Parathyroid adenoma (tissue), 2 donors: Measurements from ENCODE around the gene ALPG.

Experiments
- H2AFZ ChIP-seq: fragments of 300-600 bp; sonication (generic); one replicate; pipeline ENCODE4 v1.7.0; 2017; ENCODE audit warnings: antibody characterized with exemption, mild to moderate bottlenecking
- H3K27ac ChIP-seq: fragments of 300-600 bp; sonication (generic); one replicate; pipeline ENCODE4 v1.7.0; 2017
- H3K27me3 ChIP-seq: fragments of 300-600 bp; sonication (generic); one replicate; pipeline ENCODE4 v1.7.0; 2017; ENCODE audit warnings: low read length; ENCODE audit not compliant: control insufficient read depth, insufficient read depth
- H3K36me3 ChIP-seq: fragments of 300-600 bp; sonication (generic); one replicate; pipeline ENCODE4 v1.7.0; 2017; ENCODE audit warnings: low read length; ENCODE audit not compliant: control insufficient read depth, insufficient read depth
- H3K4me1 ChIP-seq: fragments of 300-600 bp; sonication (generic); one replicate; pipeline ENCODE4 v1.7.0; 2017; ENCODE audit warnings: control low read depth
- H3K4me2 ChIP-seq: fragments of 300-600 bp; sonication (generic); one replicate; pipeline ENCODE4 v1.7.0; 2017; ENCODE audit warnings: low read length
- H3K4me3 ChIP-seq: fragments of 300-600 bp; sonication (generic); one replicate; pipeline ENCODE4 v1.7.0; 2017; ENCODE audit warnings: low read depth, low read length
- H3K79me2 ChIP-seq: fragments of 300-600 bp; sonication (generic); one replicate; pipeline ENCODE4 v1.7.0; 2017; ENCODE audit warnings: control low read depth
- H3K9ac ChIP-seq: fragments of 300-600 bp; sonication (generic); one replicate; pipeline ENCODE4 v1.7.0; 2017; ENCODE audit warnings: mild to moderate bottlenecking
- H3K9me3 ChIP-seq: fragments of 300-600 bp; sonication (generic); one replicate; pipeline ENCODE4 v1.7.0; 2017; ENCODE audit warnings: low read length; ENCODE audit not compliant: control insufficient read depth
- TF ChIP-seq, protein P1 (sequence below): fragments of 300-600 bp; sonication (generic); IDR thresholded peaks from one replicate; pipeline ENCODE4 v1.7.0; 2017; ENCODE audit warnings: antibody characterized with exemption, mild to moderate bottlenecking
- donor health status: primary hyperparathyroidism.

Gene ALPG

DNA sequence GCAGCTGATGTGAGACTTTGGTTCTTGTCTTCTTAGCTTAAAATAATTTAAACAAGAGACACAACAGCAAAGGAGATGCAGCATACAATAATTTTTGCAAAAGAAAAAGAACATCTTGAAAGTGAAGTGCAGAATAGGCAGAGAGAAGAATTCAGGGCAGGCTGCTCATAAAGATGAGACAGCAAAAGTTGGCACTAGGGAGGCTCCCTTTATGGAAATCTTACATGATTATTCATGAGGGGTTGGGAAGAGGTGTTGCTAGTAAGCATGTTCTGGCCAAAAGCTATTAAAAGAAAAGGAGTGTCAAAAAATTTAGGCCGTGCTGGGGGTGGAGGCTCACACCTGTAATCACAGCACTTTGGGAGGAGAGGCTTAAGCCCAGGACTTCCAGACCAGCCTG lies 32.3 kb upstream of the ALPG start:
- Histone ChIP-seq H3K9me3 (no peaks in the 10 kb centered on the region), H3K4me3 (no peak overlapping the region), H3K79me2 (no peaks in the 10 kb centered on the region), H3K4me1 (no peaks in the 10 kb centered on the region), H3K27ac (no peak overlapping the region), H3K4me2 (no peak overlapping the region), H3K36me3 (no peaks in the 10 kb centered on the region), H3K27me3 (no peaks in the 10 kb centered on the region), H3K9ac (no peak overlapping the region), H2AFZ (no peak overlapping the region)
- TF ChIP-seq, protein P1, sequence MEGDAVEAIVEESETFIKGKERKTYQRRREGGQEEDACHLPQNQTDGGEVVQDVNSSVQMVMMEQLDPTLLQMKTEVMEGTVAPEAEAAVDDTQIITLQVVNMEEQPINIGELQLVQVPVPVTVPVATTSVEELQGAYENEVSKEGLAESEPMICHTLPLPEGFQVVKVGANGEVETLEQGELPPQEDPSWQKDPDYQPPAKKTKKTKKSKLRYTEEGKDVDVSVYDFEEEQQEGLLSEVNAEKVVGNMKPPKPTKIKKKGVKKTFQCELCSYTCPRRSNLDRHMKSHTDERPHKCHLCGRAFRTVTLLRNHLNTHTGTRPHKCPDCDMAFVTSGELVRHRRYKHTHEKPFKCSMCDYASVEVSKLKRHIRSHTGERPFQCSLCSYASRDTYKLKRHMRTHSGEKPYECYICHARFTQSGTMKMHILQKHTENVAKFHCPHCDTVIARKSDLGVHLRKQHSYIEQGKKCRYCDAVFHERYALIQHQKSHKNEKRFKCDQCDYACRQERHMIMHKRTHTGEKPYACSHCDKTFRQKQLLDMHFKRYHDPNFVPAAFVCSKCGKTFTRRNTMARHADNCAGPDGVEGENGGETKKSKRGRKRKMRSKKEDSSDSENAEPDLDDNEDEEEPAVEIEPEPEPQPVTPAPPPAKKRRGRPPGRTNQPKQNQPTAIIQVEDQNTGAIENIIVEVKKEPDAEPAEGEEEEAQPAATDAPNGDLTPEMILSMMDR, result no peak

DNA sequence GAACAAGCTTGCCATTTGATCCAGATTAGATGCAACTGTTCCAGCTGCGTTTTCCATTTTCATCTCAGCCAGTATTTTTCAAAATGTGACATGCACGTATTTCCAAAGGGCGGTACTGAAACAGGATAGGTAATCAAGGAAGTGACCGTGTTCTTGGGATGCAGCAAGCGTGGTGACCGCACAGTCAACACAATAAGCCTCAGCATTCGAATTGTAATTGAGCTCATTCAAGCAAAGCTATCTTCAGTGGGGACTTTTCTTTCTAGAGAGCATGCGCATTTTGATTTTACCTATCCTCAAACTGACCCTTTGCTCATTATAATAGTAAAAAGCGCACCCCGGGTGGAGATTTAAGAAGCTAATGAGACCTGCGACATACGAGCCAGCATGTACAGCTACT lies 31.5 kb upstream of the ALPG start:
- Histone ChIP-seq H2AFZ (no peak overlapping the region), H3K4me1 (no peaks in the 10 kb centered on the region), H3K4me2 (no peak overlapping the region), H3K4me3 (no peak overlapping the region), H3K9ac (no peak overlapping the region), H3K27me3 (no peaks in the 10 kb centered on the region), H3K27ac (no peak overlapping the region), H3K9me3 (no peaks in the 10 kb centered on the region), H3K36me3 (no peaks in the 10 kb centered on the region), H3K79me2 (no peaks in the 10 kb centered on the region)
- TF ChIP-seq, protein P1, result no peak

DNA sequence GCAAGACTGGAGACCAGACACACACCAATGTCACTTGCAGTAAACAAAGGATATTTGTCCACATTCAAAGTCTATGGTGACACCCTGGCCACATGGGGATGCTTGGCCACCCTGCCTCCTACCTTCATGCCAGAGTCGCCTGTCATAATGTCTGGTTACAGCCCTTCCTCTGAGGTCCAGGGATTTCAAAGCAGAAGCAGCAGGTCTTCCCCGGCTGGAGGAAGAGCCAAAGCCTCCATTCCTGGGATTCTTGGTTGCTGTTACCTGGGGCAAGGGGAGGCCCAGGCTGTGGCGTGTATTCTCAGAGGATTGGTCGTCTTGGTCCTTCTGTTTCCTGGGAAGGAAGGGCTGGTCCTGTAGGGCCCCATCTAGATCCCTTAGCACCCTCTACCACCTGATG lies 30.4 kb upstream of the ALPG start:
- no peaks in the 10 kb centered on the region for H3K27me3 ChIP-seq
- no peak overlapping the region for H3K9ac ChIP-seq
- H3K36me3 ChIP-seq, result no peaks in the 10 kb centered on the region
- no peak overlapping the region for H3K4me2 ChIP-seq
- no peaks in the 10 kb centered on the region for H3K4me1 ChIP-seq
- no peak overlapping the region for H3K27ac ChIP-seq
- H3K9me3 ChIP-seq, result no peaks in the 10 kb centered on the region
- H2AFZ ChIP-seq, result no peak overlapping the region
- H3K79me2 ChIP-seq, result no peaks in the 10 kb centered on the region
- TF ChIP-seq, protein P1, result no peak
- H3K4me3 ChIP-seq, result no peak overlapping the region

DNA sequence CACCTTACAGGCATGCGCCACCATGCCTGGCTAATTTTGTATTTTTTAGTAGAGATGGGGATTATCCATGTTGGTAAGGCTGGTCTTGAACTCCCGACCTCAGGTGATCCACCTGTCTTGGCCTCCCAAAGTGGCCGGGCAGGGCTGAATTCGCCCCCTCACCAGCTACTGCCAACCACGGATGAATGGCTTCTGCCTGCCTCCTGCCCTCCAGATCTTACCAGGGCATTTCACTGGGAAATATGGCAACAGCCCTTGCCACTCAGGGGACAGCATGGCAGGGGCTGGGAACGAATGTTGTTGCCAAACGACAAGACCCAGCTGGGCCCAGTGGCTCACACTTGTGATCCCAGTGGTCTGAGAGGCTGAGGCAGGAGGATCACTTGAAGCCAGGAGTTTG lies 29.9 kb upstream of the ALPG start:
- Histone ChIP-seq H2AFZ (no peak overlapping the region), H3K79me2 (no peaks in the 10 kb centered on the region), H3K27me3 (no peaks in the 10 kb centered on the region), H3K36me3 (no peaks in the 10 kb centered on the region), H3K4me2 (no peak overlapping the region), H3K27ac (no peak overlapping the region), H3K9me3 (no peaks in the 10 kb centered on the region), H3K4me3 (no peak overlapping the region), H3K4me1 (no peaks in the 10 kb centered on the region), H3K9ac (no peak overlapping the region)
- TF ChIP-seq, protein P1, result no peak

DNA sequence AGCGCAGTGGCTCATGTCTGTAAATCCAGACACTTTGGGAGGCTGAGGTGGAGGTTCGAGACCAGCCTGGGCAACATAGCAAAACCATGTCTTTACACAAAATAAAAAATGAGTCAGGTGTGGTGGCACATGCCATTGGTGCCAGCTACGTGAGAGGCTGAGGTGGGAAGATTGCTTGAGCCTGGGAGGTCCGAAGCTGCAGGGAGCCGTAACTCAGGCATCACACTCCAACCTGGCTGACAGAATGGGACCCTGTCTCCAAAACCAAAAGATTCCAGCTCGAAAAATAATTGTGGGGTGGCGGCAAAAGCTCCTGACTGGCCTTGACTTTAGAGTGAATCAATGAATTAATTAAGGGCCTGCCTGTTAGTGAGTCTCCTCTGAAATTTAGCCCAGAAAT lies 29.3 kb upstream of the ALPG start:
- TF ChIP-seq, protein P1, result no peak
- H3K79me2 ChIP-seq, result no peaks in the 10 kb centered on the region

More for the DNA sequence above, 29.3 kb upstream of the ALPG start:
- Histone ChIP-seq H3K4me2 (no peak overlapping the region), H3K4me3 (no peak overlapping the region), H3K27me3 (peaks cover 3% of the 10 kb centered on the region), H3K36me3 (no peaks in the 10 kb centered on the region), H3K4me1 (no peaks in the 10 kb centered on the region), H2AFZ (no peak overlapping the region), H3K9me3 (no peaks in the 10 kb centered on the region), H3K27ac (no peak overlapping the region), H3K9ac (no peak overlapping the region)
